ENCODE measurements around the gene MPP2.
"Not testable (repeated sequence)": the region's sequence is repeated elsewhere in the genome, so short reads cannot be mapped to it uniquely, and the experiment has no call there.

MPP2 gene

DNA sequence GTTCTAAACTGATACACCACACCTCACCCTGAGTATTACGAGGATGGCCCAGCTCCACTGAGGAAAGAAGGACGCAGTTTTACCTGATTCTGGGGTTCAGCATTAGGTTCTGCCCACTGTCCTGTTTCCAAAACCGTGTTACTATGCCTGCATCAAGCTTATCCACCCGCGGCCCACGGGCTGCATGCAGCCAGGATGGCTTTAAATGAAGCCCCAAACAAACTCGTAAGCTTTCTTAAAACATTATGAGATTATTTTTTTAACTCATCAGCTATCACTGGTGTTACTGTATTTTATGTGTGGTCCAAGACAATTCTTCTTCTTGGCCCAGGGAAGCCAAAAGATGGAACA is 64.4 kb downstream of the MPP2 start:
- no peak for DNase-seq

DNA sequence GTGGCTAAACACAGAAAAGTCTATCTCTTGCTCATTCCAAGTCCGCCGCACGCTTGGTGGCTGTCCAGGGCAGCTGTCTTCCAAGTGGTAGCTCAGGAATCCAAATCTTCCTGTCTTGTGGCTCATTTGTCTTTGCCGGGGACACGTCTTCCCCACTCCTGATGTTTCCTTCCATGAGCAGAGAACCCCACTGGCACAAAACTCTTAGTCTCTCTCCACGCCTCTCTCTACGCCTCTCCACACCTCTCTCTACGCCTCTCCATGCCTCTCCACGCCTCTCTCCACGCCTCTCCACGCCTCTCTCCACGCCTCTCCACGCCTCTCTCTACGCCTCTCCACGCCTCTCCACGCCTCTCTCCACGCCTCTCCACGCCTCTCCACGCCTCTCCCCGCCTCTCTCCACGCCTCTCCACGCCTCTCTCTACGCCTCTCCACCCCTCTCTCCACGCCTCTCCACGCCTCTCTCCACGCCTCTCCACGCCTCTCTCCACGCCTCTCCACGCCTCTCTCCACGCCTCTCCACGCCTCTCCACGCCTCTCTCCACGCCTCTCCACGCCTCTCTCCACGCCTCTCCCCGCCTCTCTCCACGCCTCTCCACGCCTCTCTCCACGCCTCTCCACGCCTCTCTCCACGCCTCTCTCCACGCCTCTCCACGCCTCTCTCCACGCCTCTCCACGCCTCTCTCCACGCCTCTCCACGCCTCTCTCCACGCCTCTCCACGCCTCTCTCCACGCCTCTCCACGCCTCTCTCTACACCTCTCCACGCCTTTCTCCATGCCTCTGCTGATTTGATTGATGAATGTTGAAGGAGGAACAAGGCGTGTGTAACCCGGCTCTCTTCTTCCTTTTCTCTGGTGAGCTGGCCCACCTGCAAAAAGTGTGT is 65.0 kb downstream of the MPP2 start:
- not testable (repeated sequence) for DNase-seq

DNA sequence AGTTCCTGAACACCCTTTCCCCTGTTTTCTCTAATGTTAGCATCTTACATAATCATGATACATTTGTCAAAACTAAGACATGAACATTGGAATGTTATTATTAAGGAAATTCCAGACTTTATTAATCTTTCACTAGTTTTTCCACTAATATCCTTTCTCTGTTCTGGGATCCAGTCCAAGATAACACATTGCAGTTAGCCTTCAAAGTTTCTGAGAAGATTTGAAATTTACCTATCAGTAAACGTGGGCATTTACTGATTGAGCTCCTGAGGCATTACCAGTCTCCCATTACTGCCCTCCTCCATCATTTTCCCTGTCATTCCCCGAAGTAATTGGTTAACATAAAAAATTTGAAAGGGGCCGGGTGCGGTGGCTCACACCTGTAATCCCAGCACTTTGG is 66.1 kb downstream of the MPP2 start:
- no peak for DNase-seq

DNA sequence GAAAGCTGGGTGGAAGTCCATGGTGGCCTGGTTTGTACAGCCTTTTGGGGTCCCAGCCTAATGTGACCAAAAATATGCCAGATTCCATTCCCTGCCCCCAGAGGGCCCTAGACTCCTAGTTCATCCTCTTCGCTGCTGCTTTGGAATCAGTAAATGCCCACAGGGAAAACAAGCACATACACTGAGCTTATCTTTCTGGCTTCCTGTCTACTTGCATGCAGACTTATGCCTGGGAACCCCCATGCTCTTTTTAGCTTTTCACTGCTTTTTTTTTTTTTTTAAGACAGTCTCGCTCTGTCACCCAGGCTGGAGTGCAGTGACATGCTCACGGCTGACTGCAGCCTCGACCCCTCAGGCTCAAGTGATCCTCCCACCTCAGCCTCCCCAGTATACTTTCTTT is 66.5 kb downstream of the MPP2 start:
- DNase-seq, result no peak

DNA sequence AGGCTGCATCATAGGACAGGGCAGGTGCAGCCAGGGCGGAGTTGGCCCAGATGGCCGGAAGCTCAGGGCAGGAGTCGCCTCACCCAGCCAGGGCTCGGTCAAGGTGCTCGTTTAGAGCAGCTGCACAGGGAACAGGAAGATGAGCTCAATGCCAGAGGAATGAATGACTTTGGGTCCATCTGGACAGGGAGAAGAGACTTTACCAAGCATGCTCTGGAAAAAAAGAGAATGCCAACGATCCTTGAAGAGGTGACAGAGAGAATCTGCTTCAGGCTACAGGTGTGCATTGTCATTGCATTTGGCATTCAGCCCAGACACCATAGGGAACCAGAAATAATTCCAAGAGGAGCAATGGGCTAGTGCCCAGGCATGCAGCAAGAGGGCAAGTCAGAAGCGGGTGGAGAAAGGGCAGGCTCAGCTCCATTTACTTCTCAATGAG is 67.6 kb downstream of the MPP2 start:
- no peak for DNase-seq

DNA sequence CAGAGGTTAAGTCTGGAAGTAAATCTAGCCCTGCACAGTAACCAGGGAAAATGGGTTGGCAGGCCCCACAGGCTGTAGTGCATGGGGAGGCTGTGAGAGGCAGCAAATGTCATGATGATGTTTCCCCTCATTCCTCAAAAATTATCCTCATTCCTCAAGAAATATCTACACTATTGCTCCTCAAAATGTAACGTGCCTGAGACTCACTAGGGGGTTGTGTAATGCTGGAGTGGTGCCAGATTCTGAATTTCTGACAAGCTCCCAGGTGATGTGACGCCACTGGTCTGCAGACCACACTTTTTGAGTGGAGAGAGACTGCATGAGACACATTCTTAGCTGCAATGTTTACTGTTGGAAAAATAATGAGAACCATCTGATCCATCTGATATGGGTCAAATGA is 73.2 kb downstream of the MPP2 start:
- DNase-seq, result no peak

DNA sequence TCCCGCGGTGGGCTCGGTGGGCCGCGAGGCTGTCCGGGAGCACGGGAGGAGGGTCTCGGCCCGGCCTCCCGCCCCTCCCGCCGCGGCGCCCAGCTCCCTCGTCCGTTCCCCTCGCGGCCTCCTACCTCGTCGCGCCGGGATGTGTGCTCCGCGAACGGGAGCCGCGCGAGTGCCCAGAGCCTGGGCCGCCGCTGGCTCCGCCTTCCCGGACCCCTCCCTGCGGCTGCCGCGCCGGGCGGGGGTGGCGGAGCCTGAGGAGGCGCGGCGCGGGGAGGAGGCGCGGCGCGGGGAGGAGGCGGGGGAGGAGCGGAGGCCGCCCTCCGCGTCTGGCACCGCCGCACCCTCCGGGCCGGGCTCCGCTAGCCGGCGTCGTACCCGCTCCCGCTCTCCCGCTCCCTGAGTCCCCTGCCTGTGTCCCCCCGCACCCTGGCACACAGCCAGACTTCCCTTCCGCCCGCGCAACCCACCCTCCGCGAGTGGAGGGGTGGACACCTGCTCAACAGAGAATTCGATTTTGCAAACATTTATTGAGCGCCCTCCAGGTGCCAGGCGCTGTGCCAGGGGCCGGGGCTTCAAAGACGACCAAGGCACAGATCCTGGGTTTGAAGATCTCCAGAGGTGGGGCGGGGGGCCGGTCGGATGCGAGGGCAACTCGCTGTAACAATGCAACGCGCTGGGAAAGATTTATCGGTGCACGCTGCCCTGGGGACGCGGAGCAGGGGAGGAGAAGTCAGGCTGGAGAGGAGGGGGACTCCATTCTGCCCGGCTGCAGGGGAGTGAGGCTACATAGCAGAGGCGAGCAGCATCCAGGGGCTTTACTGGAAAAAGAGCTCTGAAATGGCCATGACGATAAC is 74.1 kb downstream of the MPP2 start, which contains the start of gene MPP3:
TSS of gene MPP3 (minus strand) at position 171 of the 854 bp plus-strand sequence. CDS start 1,240 bp downstream, outside the sequence.
- DNase-seq, result peak; percentile 64

DNA sequence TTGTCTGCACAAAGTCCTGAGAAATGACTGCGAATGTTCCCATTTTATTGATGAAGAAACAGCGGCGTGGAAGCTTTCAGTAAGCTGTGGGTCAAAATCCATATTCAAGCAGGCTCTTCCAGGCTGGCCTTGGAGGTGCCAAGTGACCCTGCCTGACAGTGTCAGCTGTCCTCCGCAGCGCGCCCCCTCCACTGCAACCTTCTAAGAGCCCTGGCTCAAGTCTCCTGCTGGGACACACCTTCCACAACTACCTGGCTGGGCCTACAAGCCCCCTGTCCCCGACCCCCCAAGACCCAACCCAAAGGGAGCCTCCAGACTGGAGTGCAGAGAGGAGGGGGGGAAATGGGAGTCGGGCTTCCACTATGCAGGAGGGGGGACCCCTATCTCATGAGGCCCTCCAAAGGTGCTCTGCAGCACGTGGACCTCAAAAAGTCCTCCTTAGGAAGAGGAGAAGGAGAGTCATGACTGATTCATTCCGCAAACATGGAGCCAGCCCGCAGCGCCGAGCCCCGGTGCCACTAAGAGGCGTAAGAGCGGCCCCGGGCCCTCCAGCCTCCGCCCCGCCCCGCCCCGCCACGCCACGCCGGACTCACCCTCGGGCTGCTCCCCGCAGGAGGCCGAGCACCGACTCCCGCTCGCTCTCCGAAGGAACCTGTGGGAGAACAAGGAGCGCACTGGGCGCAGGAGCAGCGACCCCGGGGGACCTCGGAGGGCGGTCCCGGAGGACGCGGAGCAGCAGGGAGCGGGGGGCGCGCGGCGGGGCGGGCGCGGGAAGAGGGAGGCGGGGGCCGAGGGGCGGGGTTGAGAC is 75.0 kb downstream of the MPP2 start:
- peak; percentile 27 for DNase-seq

DNA sequence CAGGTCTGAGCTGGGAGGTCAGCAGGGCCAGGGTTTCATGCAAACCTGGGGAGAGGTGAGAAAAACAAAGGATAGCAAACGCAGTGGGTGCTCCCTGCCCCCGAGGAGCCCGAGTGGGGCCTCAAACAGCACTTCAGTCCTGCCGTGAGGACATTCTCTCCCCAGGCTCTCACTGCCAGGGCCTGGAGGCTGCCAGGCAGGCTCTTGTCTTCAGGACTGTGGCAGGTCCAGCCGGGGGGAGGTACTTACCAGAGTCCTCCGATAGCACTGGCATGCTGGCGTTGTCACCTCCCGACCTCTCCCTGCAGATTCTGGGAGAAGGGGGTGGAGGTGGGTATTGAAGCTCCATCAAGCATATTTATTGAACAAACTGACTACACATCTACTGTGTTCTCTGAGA is 75.7 kb downstream of the MPP2 start:
- DNase-seq, result no peak

DNA sequence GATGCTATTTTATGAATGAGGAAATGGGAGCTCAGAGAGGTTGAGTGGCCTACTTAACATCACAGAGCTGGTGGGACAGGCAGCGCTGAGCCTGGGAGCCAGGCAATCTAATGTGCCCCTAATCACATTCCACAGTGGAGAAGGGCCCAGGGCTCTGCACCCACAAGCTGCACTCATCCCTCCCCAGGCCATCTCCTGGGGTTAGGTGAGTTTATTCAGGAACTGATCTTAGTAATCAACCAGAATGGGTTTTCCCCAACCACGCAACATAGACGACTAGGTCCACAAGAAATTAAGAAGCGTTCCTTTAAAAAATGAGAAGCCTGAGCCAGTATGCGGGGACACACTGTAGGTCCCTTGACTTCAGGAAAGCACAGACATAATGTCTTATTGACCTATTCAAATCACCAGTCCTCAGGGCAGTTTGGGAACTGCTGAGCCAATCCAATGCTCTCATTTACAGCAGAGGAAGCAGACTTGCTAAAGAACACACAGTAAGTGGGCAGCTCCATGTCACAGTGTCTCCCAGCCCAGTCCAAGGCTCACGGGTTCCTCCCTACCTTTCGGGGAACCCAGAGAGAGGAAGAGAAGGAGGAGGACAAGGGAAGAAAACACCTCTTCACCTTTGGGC is 76.7 kb downstream of the MPP2 start:
- no peak for DNase-seq

DNA sequence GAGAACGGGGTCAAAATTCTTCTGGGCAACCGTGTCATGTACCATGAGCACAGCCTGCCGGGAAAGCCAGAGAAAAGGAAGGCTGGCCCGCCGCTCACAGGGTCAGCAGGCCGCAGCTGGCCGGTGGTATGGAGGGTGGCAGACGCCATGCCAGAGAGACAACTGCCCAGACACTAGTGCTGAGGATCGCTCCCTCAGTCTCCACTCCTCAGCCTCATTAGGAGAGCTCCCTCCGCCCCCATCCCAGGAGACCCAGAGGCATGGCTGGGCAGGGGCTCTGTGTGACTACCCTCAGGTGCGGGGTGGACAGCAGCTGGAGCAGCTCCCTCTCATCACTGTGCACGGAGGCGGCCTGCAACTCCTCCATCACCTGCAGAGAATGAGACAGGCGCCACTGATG is 77.6 kb downstream of the MPP2 start:
- DNase-seq, result no peak

DNA sequence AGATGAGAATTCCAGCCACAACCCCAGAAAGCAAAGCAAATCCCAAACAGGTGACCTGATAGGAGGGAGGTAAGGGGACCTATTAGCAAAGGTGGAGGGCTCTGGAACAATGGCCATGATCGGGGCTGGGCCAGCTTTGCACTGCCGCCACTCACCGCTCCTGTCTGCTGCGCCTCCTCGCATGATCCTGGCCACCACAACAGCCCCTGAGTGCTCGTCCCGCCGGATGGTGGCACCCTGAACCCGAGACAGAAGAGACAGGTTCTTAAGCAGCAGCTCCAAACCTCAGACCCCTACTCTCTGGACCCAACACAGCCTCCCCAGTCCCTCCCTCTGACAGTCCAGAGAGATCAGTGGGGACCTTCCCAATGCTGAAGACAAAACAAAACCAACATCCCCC is 79.7 kb downstream of the MPP2 start:
- no peak for DNase-seq

DNA sequence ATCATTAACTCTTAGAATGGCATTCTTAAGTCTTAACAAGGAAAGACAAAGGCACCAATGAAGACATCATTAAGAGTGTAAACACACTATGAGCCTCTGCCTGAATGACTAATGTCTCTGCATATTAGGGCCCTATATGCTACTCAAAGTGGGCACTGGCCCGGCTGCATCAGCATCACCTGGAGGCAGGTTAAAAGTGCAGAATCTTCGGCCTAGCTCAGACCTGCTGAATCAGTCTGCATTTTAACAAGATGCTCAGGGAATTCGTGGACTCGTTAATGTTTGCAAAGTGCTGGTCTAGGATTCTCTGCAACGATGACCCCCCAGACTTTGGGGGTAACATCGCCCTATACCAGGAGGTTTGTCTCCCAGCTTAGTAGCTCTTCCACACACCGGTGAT is 81.1 kb downstream of the MPP2 start:
- DNase-seq, result no peak

DNA sequence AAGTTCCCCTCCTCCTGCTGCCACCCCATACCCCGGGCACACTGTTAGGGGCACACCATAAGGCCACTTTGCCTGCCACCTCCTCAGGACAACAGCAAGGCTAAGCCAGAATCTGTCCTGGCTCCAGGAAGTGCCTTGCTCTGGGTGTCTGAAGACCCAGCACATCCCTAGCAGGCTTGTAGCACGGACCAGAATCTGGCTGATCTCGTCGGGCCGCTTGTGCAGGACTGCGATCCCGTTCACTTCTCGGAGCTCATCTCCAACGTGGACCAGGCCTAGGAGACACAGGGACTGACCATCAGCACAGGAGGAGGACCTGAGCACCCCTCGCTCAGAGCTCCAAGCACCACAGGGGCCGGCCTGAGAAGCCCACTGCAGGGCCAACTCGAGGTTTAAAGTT is 81.8 kb downstream of the MPP2 start:
- DNase-seq, result no peak
